ENCODE data around the gene DCC. TPM values are rescaled to one million over a fixed set of nuclear protein-coding genes. Genes with fewer than 3 reads are reported as not detected.

DCC gene
- polyA plus RNA-seq, 1 donor (not counting 4 experiments of a cell fraction or from before 2014, with no cell fraction given): not detected

DNA sequence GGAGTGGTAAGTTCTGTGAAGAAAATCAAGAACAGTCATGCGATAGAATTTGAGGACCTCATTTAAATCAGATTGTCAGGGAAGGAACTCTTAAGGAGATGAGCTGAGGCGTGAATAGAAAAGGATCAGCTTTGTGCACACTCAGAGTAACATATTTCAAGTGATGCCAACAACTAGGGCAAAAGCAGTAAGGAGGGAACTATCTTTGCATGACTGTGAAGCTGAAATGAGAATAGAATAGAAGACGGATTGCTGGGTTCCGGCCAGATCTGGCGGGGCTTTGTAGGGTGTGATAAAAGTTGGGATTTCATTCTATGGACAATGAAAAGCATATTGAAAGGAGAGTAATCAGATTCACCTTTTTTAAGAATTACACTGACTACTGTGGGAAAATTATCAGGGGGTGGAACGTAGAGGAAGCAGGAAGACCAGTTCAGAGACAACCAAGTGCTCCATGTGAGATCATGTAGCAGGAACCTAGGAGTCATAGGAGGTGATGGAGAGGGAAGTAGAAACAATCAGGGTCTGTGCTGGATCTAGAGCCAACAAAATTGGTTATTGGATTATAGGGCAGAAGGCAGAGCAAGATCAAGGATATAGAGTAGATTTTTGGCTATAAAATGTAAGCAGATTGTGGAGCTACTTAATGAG lies 884.3 kb downstream of the DCC start:
- H3K79me2 ChIP-seq (ENCODE audit: control insufficient read depth, insufficient read depth, low read length): no peaks in the 10 kb centered on the region
- DNase-seq (ENCODE audit: low read depth, low spot score) (no peak), FAIRE-seq (no peak)
- no peaks in the 10 kb centered on the region for H3K4me1 ChIP-seq (ENCODE audit: control insufficient read depth, extremely low read depth, insufficient read depth, low read length)
- no peaks in the 10 kb centered on the region for H4K20me1 ChIP-seq (ENCODE audit: control insufficient read depth, extremely low read depth, insufficient read depth, low read length)
- no peaks in the 10 kb centered on the region for H3K9me1 ChIP-seq (ENCODE audit: control insufficient read depth, extremely low read depth, insufficient read depth, low read length)
- no peaks in the 10 kb centered on the region for H3K9me3 ChIP-seq (ENCODE audit: control insufficient read depth, low read depth, low read length)
- H3K9ac ChIP-seq (ENCODE audit: control insufficient read depth, extremely low read depth, insufficient read depth, low read length): no peak overlapping the region
- no peaks in the 10 kb centered on the region for H3K36me3 ChIP-seq (ENCODE audit: control insufficient read depth in 2 of 2, extremely low read depth in 1 of 2, insufficient read depth in 2 of 2, low read length in 2 of 2)
- dilution Hi-C loops (cut with MboI; ENCODE audit: extremely low pct_ligation_motif_present, low sequenced_read_pairs): no loop called here
- no peak overlapping the region for H2AFZ ChIP-seq (ENCODE audit: control insufficient read depth, low read length)
- no peaks in the 10 kb centered on the region for H3K27me3 ChIP-seq (ENCODE audit: control insufficient read depth, extremely low read depth, insufficient read depth, low read length)
- no peak overlapping the region for H3K4me2 ChIP-seq (ENCODE audit: control insufficient read depth, extremely low read depth, insufficient read depth, low read depth, low read length)
- TF ChIP-seq, protein P1, sequence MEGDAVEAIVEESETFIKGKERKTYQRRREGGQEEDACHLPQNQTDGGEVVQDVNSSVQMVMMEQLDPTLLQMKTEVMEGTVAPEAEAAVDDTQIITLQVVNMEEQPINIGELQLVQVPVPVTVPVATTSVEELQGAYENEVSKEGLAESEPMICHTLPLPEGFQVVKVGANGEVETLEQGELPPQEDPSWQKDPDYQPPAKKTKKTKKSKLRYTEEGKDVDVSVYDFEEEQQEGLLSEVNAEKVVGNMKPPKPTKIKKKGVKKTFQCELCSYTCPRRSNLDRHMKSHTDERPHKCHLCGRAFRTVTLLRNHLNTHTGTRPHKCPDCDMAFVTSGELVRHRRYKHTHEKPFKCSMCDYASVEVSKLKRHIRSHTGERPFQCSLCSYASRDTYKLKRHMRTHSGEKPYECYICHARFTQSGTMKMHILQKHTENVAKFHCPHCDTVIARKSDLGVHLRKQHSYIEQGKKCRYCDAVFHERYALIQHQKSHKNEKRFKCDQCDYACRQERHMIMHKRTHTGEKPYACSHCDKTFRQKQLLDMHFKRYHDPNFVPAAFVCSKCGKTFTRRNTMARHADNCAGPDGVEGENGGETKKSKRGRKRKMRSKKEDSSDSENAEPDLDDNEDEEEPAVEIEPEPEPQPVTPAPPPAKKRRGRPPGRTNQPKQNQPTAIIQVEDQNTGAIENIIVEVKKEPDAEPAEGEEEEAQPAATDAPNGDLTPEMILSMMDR (optimal IDR thresholded peaks at IDR 0.05 in 1 of 3, IDR thresholded peaks at IDR 0.05 in 1 of 3, conservative IDR thresholded peaks at IDR 0.05 in 1 of 3; ENCODE audit: extremely low read depth in 1 of 3, insufficient read depth in 2 of 3, low read length in 3 of 3): no peak
- TF ChIP-seq EZH2 (IDR thresholded peaks at IDR 0.05; ENCODE audit: low read length): no peak
- H3K27ac ChIP-seq (ENCODE audit: control insufficient read depth, insufficient read depth, low read length): no peak overlapping the region
- no peak overlapping the region for H3K4me3 ChIP-seq (ENCODE audit: control insufficient read depth in 2 of 3, extremely low read depth in 1 of 3, insufficient read depth in 2 of 3, low read depth in 1 of 3, low read length in 3 of 3)

DNA sequence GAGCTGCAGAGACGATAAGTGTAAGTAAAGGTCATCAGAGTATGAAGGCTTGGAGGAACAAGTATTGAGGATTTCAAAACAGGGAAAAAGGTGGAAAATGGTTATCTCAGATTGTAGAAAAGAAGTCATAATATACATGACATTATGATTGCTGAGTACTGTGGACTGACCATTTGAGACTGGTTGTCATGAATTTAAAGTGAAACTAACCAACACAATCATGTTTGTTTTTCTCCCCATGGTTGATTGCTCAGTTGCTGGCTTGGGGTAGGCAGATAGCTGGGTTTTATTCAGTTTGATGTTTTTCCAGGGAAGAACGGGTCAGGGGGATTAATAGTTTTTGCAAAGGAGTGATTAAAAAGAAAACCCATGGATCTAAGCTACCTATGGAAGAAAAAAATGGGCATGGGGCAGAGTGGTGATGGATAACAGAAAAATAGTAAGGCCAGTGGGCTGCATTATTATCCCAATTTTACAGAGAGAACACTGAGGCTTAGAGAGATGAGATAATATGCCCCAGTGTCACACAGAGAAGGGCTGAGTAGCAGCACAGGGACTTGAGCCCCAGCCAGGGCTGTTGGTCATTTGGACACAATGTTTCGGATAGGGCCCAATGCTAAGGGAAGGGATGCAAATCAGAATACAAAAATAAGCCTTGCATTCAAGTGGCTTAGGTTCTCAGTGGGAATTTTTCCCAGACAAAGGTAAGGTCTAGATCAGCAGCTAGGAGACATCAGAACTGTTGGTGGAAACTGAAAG lies 885.7 kb downstream of the DCC start:
- no peak overlapping the region for H2AFZ ChIP-seq (ENCODE audit: control insufficient read depth, low read length)
- no peaks in the 10 kb centered on the region for H4K20me1 ChIP-seq (ENCODE audit: control insufficient read depth, extremely low read depth, insufficient read depth, low read length)
- no peaks in the 10 kb centered on the region for H3K27me3 ChIP-seq (ENCODE audit: control insufficient read depth, extremely low read depth, insufficient read depth, low read length)
- H3K36me3 ChIP-seq (ENCODE audit: control insufficient read depth in 2 of 2, extremely low read depth in 1 of 2, insufficient read depth in 2 of 2, low read length in 2 of 2): no peaks in the 10 kb centered on the region
- H3K79me2 ChIP-seq (ENCODE audit: control insufficient read depth, insufficient read depth, low read length): no peaks in the 10 kb centered on the region
- H3K4me1 ChIP-seq (ENCODE audit: control insufficient read depth, extremely low read depth, insufficient read depth, low read length): no peaks in the 10 kb centered on the region
- H3K9ac ChIP-seq (ENCODE audit: control insufficient read depth, extremely low read depth, insufficient read depth, low read length): no peak overlapping the region
- H3K4me2 ChIP-seq (ENCODE audit: control insufficient read depth, extremely low read depth, insufficient read depth, low read depth, low read length): no peak overlapping the region
- H3K9me3 ChIP-seq (ENCODE audit: control insufficient read depth, low read depth, low read length): no peaks in the 10 kb centered on the region
- dilution Hi-C loops (cut with MboI; ENCODE audit: extremely low pct_ligation_motif_present, low sequenced_read_pairs): no loop called here
- DNase-seq (ENCODE audit: low read depth, low spot score) (no peak), FAIRE-seq (no peak)
- no peak overlapping the region for H3K27ac ChIP-seq (ENCODE audit: control insufficient read depth, insufficient read depth, low read length)
- no peak for TF ChIP-seq EZH2 (IDR thresholded peaks at IDR 0.05; ENCODE audit: low read length)
- TF ChIP-seq, protein P1 (optimal IDR thresholded peaks at IDR 0.05 in 1 of 3, IDR thresholded peaks at IDR 0.05 in 1 of 3, conservative IDR thresholded peaks at IDR 0.05 in 1 of 3; ENCODE audit: extremely low read depth in 1 of 3, insufficient read depth in 2 of 3, low read length in 3 of 3): no peak
- no peaks in the 10 kb centered on the region for H3K9me1 ChIP-seq (ENCODE audit: control insufficient read depth, extremely low read depth, insufficient read depth, low read length)
- H3K4me3 ChIP-seq (ENCODE audit: control insufficient read depth in 2 of 3, extremely low read depth in 1 of 3, insufficient read depth in 2 of 3, low read depth in 1 of 3, low read length in 3 of 3): no peak overlapping the region

Measured in keratinocyte (primary cell).